ENCODE data around the gene NLRX1.
A peak's percentile ranks its signal among the peaks of the same experiment; 100 is the strongest.
"Not testable (repeated sequence)": the region's sequence is repeated elsewhere in the genome, so short reads cannot be mapped to it uniquely, and the experiment has no call there.

NLRX1 gene

DNA sequence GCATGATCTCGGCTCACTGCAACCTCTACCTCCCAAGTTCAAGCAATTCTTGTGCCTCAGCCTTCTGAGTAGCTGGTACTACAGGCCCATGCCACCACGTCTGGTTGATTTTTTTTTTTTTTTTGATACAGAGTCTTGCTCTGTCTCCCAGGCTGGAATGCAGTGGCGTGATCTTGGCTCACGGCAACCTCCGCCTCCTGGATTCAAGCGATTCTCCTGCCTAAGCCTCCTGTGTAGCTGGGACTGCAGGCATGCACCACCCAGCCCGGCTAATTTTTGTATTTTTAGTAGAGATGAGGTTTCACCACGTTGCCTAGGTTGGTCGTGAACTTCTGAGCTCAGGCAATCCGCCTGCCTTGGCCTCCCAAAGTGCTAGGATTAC lies 1.5 kb upstream of the NLRX1 start:
- DNase-seq; ATAC-seq; H3K4me3 Mint-ChIP-seq; H3K27me3 Mint-ChIP-seq; H3K36me3 Mint-ChIP-seq (ENCODE audit: low read depth); H3K27ac Mint-ChIP-seq; H3K9me3 Mint-ChIP-seq: not testable (repeated sequence)
- H3K4me1 Mint-ChIP-seq, result peaks cover 10% of the 10 kb centered on the region

DNA sequence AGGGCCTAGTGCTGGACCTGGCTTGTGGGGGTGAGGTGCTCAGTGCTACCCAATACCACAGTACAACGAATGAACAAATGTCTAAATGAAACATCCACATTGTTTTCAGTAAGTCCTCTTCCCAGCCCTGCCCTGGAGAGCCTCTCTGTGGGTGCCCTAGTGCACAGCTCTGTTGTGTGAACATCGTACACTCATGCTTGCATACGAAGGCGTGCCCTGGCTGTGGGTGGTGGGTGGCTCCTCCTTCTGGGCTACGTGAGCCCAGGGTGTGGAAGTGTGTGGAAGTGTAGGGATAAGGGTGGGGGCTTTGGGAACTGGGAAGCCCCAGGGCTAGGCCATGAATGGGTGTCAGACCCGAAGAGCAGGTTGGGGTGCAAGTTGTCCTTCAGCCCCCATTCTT lies 592 bp upstream of the NLRX1 start:
- peak overlapping the region; percentile 59 for H3K27ac Mint-ChIP-seq
- H3K4me3 Mint-ChIP-seq, result peak overlapping the region; percentile 89
- no peaks in the 10 kb centered on the region for H3K27me3 Mint-ChIP-seq
- DNase-seq, result no peak
- no peaks in the 10 kb centered on the region for H3K9me3 Mint-ChIP-seq
- peaks cover 10% of the 10 kb centered on the region for H3K4me1 Mint-ChIP-seq
- ATAC-seq, result no peak
- H3K36me3 Mint-ChIP-seq (ENCODE audit: low read depth), result no peaks in the 10 kb centered on the region

DNA sequence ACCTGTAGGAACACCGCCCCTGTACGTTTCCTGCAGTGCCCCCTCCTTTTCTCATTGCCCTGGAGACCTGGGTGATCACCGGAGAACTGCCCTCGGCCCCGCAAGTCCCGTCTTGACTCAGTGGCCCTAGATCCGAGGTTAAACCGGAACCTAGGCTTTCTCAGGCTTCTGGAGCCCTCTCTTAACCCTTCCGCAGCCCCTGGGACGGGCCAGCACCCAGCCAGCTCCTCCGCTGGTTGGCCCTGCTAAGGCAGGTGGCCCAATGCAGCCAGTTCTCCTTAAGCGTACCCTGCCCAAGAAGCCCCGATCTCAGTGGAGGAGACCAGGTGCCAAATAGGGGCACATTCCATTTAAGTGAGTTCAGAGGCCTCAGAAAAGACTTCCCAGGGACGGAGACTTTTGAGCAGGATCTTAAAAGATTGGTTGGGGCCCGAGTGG lies 776 bp downstream of the NLRX1 start:
- Mint-ChIP-seq H3K27me3 (no peaks in the 10 kb centered on the region), H3K27ac (peak overlapping the region; percentile 88), H3K9me3 (no peaks in the 10 kb centered on the region), H3K4me3 (peak overlapping the region; percentile 89), H3K4me1 (peaks cover 10% of the 10 kb centered on the region), H3K36me3 (ENCODE audit: low read depth) (peaks cover 2% of the 10 kb centered on the region)
- peak; percentile 78 for ATAC-seq
- peak; percentile 51 for DNase-seq

DNA sequence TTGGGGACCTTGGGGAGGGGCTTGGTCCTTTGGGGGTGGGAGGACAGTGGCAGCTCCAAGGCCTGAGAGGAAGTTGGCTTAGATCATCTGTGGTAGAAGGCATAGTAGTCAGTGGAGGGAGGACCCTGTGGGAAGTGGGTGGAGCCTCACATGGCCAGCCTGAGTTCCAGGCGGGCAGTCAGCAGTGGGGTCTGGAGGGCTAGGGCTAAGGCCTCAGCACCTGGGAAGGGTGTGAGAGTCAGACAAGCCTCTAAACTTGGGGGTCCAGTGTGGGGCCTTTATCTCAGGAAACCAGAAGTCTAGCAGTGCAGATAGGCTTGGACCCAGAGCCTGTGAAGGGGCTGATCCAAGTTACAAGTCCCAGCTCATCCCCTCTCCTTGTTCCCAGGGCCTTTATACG lies 4.0 kb downstream of the NLRX1 start:
- DNase-seq, result no peak
- peaks cover 12% of the 10 kb centered on the region for H3K4me1 Mint-ChIP-seq
- no peak for ATAC-seq
- no peaks in the 10 kb centered on the region for H3K9me3 Mint-ChIP-seq
- H3K27me3 Mint-ChIP-seq, result no peaks in the 10 kb centered on the region
- no peak overlapping the region for H3K27ac Mint-ChIP-seq
- no peak overlapping the region for H3K4me3 Mint-ChIP-seq
- H3K36me3 Mint-ChIP-seq (ENCODE audit: low read depth), result peaks cover 4% of the 10 kb centered on the region

DNA sequence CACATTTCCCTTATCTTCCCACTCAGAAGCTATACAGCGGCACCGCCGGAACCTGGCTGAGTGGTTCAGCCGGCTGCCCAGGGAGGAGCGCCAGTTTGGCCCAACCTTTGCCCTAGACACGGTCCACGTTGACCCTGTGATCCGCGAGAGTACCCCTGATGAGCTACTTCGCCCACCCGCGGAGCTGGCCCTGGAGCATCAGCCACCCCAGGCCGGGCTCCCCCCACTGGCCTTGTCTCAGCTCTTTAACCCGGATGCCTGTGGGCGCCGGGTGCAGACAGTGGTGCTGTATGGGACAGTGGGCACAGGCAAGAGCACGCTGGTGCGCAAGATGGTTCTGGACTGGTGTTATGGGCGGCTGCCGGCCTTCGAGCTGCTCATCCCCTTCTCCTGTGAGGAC lies 4.9 kb downstream of the NLRX1 start:
- no peak for ATAC-seq
- no peak for DNase-seq
- Mint-ChIP-seq H3K27me3 (no peaks in the 10 kb centered on the region), H3K36me3 (ENCODE audit: low read depth) (peaks cover 4% of the 10 kb centered on the region), H3K4me1 (peaks cover 14% of the 10 kb centered on the region), H3K27ac (no peak overlapping the region), H3K9me3 (no peaks in the 10 kb centered on the region), H3K4me3 (no peak overlapping the region)

DNA sequence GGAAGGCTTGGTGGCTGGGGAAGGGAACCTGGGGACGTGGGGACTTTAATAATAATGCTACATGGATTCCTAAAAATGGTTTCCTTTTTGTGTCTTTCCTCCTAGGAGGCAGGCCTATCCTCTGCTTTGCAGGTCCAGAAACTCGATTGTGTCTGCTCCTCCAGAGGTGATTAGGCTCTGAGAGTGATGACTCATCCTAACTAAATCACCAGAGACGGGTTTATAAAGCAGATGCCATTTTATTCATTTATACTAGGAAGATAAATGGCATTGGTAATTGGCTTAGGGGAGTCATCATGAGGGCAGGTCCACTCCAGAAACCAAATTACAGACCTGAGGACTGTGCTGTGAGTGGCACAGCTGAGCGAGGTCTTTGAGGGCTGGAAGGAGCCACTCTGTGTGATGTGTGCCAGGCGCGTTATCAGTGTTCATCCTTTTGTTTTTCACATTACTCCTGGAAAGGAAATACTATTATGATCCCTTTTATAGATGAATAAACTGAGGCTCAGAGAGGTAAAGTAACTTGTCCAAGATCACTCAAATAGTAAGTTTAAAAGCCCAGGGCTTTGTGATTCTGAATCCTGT lies 7.1 kb downstream of the NLRX1 start:
- DNase-seq, result no peak
- no peak for ATAC-seq
- Mint-ChIP-seq H3K27me3 (no peaks in the 10 kb centered on the region), H3K4me3 (no peak overlapping the region), H3K9me3 (no peaks in the 10 kb centered on the region), H3K27ac (no peak overlapping the region), H3K36me3 (ENCODE audit: low read depth) (peaks cover 4% of the 10 kb centered on the region), H3K4me1 (peaks cover 7% of the 10 kb centered on the region)

DNA sequence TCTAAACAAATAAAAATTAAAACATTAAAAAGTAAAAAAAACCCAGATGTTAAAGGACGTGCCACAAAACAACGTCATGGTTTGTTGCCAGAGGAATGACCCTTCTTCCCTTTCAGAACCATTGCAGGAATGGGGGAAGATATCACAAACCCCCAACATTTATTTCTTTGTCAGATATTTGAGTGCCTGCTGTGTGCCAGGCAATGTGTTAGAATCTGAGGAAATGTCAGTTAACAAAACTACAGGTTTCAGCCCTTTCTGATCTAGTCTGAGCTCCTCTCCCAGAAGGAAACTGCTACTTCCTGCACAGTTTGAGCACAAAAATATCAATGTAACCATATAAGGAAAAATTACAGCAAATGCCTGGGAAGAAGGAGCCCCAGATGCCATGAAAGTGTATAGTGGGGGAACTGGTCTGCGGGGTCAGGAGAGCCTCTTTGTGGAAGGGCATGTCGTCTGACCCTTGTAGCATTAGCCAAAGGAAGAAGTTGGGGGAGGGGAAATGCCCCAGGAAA lies 9.7 kb downstream of the NLRX1 start:
- Mint-ChIP-seq H3K36me3 (ENCODE audit: low read depth) (peaks cover 4% of the 10 kb centered on the region), H3K27ac (no peak overlapping the region), H3K4me1 (peaks cover 7% of the 10 kb centered on the region), H3K9me3 (no peaks in the 10 kb centered on the region), H3K27me3 (no peaks in the 10 kb centered on the region), H3K4me3 (no peak overlapping the region)
- ATAC-seq, result no peak
- no peak for DNase-seq

DNA sequence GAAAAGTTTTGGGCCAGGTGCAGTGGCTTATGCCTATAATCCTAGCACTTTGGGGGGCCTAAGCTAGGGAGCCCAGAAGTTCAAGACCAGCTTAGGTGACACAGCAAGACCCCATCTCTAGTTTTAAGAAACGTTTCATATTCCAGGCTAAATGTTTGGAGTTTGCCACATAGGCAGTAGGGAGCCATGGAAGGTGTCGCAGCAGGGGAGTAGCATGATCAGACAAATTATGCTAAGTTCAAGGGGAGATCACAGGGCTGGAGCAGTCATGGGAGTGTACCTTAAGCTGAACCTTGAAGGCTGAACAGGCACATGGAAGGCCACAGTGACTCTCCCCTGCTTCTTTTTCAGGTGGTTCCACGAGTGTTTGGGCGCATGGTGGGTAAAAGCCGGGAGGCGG lies 10.8 kb downstream of the NLRX1 start:
- no peak for ATAC-seq
- no peak overlapping the region for H3K27ac Mint-ChIP-seq
- DNase-seq, result no peak
- H3K36me3 Mint-ChIP-seq (ENCODE audit: low read depth), result peaks cover 2% of the 10 kb centered on the region
- no peaks in the 10 kb centered on the region for H3K9me3 Mint-ChIP-seq
- H3K4me1 Mint-ChIP-seq, result peaks cover 9% of the 10 kb centered on the region
- no peak overlapping the region for H3K4me3 Mint-ChIP-seq
- no peaks in the 10 kb centered on the region for H3K27me3 Mint-ChIP-seq

DNA sequence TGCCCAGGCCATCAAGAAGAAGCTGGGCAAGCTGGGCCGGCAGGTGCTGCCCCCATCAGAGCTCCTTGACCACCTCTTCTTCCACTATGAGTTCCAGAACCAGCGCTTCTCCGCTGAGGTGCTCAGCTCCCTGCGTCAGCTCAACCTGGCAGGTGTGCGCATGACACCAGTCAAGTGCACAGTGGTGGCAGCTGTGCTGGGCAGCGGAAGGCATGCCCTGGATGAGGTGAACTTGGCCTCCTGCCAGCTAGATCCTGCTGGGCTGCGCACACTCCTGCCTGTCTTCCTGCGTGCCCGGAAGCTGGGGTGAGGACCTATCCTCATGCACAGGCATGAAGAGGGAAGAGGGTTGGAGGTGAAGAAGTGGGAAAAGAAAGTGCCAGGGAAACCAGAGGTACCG lies 11.5 kb downstream of the NLRX1 start:
- no peak for ATAC-seq
- H3K9me3 Mint-ChIP-seq, result no peaks in the 10 kb centered on the region
- peaks cover 2% of the 10 kb centered on the region for H3K36me3 Mint-ChIP-seq (ENCODE audit: low read depth)
- no peak overlapping the region for H3K4me3 Mint-ChIP-seq
- H3K27me3 Mint-ChIP-seq, result no peaks in the 10 kb centered on the region
- no peak for DNase-seq
- no peak overlapping the region for H3K27ac Mint-ChIP-seq
- peaks cover 14% of the 10 kb centered on the region for H3K4me1 Mint-ChIP-seq

DNA sequence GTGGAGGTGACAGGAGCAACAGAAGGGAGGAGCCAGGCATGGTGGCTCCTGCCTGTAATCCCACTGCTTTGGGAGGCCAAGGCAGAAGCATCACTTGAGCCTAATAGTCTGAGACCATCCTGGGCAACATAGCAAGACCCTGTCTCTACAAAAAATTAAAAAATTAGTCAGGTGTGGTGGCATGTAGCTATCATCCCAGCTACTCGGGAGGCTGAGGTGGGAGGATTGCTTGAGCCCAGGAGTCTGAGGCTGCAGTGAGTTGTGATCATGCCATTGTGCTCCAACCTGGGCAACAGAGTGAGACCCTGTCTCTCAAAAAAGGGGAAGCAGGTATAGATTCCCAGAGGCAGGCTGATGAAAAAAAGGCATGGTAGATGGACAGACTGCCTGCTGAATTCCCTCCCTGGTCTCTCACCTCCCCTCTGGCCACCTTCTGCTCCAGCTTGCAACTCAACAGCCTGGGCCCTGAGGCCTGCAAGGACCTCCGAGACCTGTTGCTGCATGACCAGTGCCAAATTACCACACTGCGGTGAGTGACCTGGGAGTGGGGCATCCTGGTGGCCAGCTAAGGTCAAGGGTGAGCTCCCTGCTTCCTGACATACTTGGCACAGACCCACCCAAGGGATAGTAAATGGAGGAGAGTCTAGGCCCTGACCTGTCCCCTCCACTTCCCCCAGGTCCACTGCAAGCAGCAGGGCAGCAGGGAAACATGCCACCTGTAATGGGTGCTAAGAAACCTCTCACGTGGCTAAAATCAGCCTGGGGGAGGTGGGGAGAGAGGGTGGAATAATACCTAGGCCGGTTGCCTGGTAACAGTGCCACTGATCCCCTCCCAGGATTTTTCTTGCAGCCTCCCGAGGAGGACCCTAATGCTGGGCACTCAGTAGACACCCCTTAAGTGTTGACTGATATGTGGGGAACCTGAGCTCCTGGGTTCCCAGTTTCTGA lies 12.5 kb downstream of the NLRX1 start:
- Mint-ChIP-seq H3K4me1 (peaks cover 12% of the 10 kb centered on the region), H3K36me3 (ENCODE audit: low read depth) (no peaks in the 10 kb centered on the region), H3K27ac (no peak overlapping the region), H3K9me3 (no peaks in the 10 kb centered on the region), H3K27me3 (no peaks in the 10 kb centered on the region), H3K4me3 (no peak overlapping the region)
- DNase-seq, result no peak
- ATAC-seq, result no peak

DNA sequence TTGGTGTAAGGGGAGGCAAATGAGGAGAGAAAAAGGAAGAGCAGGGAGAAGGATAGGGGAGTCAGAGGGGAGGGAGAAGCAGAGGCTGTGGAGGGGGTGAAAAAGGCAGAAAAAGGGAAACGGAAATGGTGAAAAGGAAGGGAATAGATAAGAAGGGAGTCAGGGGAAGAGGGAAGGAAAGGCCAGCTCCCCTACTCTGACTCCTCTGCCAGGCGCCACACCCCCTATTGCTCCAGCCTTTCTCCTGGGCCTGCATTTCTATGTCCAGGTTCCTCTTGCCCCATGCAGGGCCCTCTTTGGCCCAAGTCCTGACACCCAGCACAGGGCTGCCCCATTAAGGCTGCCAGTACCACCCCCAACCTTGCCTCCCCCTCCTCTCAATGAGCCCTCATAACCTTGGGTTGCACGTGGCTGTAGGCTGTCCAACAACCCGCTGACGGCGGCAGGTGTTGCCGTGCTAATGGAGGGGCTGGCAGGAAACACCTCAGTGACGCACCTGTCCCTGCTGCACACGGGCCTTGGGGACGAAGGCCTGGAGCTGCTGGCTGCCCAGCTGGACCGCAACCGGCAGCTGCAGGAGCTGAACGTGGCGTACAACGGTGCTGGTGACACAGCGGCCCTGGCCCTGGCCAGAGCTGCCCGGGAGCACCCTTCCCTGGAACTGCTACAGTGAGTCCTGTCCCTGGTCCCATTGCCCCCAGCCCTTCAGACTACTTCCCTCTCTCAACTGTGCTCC lies 13.3 kb downstream of the NLRX1 start:
- no peak for DNase-seq
- H3K36me3 Mint-ChIP-seq (ENCODE audit: low read depth), result no peaks in the 10 kb centered on the region
- no peak overlapping the region for H3K27ac Mint-ChIP-seq
- H3K4me1 Mint-ChIP-seq, result peaks cover 12% of the 10 kb centered on the region
- H3K9me3 Mint-ChIP-seq, result no peaks in the 10 kb centered on the region
- no peaks in the 10 kb centered on the region for H3K27me3 Mint-ChIP-seq
- no peak for ATAC-seq
- H3K4me3 Mint-ChIP-seq, result no peak overlapping the region

DNA sequence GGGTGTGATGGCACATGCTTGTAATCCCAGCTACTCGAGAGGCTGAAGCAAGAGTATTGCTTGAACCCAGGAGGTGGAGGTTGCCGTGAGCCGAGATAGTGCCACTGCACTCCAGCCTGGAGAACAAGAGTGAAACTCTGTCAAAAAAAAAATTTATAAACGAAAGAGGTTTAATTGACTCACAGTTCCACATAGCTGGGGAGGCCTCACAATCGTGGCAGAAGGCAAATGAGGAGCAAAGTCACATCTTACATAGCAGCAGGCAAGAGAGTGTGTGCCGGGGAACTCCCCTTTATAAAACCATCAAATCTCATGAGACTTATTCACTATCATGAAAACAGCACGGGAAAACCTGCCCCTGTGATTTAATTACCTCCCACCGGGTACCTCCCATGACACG lies 15.9 kb downstream of the NLRX1 start:
- H3K36me3 Mint-ChIP-seq (ENCODE audit: low read depth); H3K4me3 Mint-ChIP-seq; ATAC-seq; DNase-seq; H3K27ac Mint-ChIP-seq; H3K27me3 Mint-ChIP-seq; H3K9me3 Mint-ChIP-seq; H3K4me1 Mint-ChIP-seq: not testable (repeated sequence)

DNA sequence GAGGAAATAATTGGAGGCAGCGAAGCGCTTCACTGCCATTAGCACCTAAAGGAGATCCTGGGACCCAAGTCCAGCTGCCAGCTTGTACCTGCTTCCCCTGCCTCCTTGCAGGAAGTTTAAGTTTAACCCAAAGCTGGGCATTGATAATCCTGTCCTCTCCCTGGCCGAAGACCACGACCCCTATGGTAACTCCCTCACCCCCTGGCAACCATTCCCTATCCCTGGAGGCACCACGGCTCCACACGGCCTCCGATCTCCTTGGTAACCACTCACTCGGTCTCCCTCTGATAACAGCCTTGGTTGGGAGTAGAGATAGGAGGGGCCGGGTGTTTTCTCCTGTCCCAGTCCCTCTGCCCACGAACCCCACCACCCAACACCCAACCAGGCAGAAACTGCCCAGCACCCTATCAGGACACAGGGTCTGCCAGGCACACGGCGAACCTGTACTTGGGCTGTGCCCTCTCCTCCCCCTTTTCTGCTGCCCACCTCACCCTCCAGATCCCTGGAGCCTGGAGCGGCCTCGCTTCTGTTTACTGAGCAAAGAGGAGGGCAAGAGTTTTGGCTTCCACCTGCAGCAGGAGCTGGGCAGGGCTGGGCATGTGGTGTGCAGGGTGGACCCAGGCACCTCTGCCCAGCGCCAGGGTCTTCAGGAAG lies 17.6 kb downstream of the NLRX1 start:
- ATAC-seq, result no peak

DNA sequence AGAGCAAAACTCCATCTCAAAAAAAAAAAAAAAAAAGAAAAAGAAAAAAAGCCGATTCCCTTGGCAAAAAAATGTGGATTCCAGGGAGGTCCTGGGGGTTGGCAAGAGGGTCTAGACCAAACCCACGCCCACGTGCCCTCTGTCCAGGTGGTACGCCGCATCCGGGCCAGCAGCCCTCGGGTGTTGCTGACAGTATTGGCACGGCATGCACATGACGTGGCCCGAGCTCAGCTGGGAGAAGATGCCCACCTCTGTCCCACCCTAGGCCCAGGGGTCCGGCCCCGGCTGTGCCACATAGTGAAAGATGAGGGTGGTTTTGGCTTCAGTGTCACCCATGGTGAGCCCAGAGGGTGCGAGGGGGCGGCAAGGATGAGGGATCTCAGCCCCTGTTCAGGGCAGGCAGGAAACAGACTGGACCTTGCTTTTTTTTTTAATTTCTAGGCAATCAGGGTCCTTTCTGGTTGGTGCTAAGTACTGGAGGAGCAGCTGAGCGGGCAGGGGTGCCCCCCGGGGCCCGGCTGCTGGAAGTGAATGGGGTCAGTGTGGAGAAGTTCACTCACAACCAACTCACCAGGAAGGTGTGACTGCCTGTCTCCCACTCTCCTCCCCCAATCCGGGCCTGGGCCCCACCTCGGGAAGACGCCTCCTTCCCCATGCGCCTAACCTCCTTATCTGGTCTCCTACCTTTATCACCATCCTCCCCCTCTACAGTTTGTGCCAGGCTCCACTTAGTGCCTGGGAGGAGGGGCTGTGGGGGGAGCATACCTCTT lies 18.8 kb downstream of the NLRX1 start:
- Mint-ChIP-seq H3K4me1 (peaks cover 6% of the 10 kb centered on the region), H3K4me3 (no peak overlapping the region), H3K27ac (no peak overlapping the region), H3K9me3 (no peaks in the 10 kb centered on the region), H3K36me3 (ENCODE audit: low read depth) (no peaks in the 10 kb centered on the region), H3K27me3 (no peaks in the 10 kb centered on the region)
- DNase-seq, result no peak
- no peak for ATAC-seq

More for the DNA sequence above, 17.6 kb downstream of the NLRX1 start:
- DNase-seq, result no peak
- Mint-ChIP-seq H3K27ac (no peak overlapping the region), H3K36me3 (ENCODE audit: low read depth) (no peaks in the 10 kb centered on the region), H3K4me3 (no peak overlapping the region), H3K9me3 (no peaks in the 10 kb centered on the region), H3K4me1 (peaks cover 6% of the 10 kb centered on the region), H3K27me3 (no peaks in the 10 kb centered on the region)

Data from activated naive CD8-positive, alpha-beta T cell treated with anti-CD3 and anti-CD28 coated beads, Interleukin-2, amount 50 U/mL, for 24 hours (primary cell).